Effector CD4-positive, alpha-beta T cell (primary cell): Measurements from ENCODE around the gene MCRIP2.

ENCODE experiments used
- DNase-seq: peaks from one replicate; pipeline ENCODE4 v3.0.0-alpha.2; 2020

MCRIP2 gene

DNA sequence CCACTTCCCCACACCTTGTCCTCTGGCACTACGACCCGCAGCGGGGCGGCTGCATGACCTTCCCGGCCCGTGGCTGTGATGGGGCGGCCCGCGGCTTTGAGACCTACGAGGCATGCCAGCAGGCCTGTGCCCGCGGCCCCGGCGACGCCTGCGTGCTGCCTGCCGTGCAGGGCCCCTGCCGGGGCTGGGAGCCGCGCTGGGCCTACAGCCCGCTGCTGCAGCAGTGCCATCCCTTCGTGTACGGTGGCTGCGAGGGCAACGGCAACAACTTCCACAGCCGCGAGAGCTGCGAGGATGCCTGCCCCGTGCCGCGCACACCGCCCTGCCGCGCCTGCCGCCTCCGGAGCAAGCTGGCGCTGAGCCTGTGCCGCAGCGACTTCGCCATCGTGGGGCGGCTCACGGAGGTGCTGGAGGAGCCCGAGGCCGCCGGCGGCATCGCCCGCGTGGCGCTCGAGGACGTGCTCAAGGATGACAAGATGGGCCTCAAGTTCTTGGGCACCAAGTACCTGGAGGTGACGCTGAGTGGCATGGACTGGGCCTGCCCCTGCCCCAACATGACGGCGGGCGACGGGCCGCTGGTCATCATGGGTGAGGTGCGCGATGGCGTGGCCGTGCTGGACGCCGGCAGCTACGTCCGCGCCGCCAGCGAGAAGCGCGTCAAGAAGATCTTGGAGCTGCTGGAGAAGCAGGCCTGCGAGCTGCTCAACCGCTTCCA, 8.1 kb upstream of the MCRIP2 start:
- DNase-seq = no peak

DNA sequence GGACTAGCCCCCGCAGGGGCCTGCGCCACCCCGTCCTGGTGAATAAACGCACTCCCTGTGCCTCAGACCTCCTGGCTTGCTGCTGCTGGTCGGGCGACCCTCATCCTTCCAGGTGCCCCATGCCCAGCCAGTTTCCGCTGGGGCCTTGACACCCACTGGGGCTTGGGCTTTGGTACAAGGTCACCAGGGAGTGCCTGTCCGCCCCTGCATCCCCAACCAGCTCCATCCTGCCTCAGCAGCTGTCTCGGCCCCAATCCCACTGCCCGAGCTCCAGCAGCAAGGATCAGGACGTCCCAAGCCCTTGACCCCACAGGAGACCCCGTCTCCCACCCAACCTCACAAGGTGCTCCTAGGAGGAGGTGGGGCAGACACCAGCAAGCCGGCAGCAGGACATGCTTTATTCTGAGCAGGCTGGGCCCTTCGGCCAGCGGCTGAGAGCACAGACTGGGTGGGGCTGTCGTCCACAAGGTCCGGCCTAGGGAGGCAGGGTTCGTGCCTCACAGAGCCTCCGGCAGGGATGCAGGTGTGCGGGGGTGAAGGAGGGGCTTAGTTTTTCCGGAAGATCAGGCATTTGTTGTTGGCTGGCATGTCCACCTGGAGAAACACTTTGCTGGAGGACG, 7.5 kb upstream of the MCRIP2 start:
- DNase-seq = no peak

DNA sequence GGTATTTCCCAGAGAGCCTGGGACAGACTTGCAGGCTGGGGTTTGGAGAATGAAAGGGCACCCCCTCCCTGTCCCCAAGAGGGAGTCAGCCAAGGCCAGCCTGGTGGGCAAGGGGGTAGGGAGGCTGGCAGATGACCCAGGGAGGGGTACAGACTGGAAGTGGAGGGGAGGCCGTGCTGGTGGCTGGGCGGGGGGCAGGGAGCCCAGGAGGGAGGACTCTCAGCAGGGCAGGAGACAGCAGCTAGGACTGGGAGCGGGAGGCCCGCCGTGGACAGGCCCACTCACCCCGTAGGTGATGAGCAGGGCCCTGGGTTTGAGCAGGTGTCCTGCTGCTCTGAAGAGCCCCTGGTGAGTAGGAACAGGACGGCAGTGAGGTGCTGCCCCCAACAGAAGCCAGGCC, 6.6 kb upstream of the MCRIP2 start:
- DNase-seq = no peak

DNA sequence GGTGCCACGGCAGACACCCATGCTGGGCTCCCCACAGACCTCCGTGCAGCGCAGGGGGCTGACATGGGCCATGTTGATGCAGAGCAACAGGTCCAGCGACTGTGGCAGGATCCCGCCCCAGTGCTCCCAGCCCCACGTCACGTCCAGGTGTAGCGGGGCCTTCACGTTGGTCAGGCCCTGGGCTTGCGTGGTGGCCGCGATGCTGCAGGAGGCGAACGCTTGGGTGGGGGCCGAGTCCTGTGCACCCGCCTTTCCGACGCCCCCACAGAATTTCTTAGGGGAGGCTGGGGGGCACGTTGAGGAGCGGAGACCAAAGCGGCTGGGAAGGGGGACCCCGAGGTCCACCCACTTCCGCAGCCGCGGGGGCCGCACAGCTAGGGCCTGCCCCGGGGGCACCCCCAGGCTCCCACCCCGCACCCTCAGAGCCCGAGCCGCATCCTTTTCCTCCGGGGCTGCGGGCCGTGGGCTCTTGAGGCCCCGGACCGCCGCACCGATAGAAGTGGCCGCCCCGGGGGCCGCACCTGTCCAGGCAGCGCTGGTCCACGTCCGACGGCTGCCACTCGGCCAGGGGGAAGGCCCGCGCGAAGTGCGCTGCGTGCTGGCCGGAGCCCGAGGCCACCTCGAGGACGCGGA, 5.9 kb upstream of the MCRIP2 start:
- no peak for DNase-seq

DNA sequence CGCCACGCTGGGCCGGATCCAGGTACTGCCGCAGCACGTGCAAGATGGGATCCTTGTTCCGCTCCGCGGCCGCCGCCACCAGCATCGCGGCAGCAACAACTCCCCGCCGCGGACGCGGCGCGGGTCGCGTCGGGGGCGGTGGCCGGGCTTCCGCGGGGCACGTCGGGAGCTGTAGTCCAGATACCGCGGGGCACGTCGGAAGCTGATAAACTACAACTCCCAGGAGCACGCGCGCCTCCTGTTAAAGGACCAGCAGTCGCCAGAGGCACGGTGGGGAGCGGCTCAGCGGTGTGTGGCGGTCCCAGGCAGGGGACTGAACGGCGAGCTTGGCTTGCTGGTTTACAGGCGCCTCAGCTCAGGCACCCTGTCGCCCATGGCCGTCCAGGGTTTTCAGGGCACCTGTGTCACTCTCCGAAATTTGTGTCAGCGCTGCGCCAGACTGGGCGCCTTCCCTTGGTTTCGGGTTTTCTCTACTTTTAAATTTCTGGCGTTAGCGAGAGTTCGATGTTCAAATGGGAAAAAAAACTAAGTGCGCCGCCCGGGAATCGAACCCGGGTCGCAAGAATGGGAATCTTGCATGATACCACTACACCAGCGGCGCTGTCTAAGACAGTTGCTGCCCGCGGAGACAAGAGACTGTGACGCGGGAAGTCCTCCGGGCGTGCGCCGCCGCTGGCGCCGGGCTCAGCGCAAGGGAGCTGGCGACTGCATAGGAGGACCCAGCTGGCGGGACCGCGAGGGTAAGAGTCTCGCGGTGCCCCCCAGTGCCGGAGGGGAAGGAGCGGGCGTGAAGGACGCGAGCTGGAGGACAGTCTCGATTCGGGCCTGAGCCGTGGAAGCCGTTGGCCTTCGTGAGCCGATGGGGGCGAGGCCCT, 5.2 kb upstream of the MCRIP2 start, which contains the start of gene METTL26:
METTL26 (minus strand) TSS at position 100 of the 875 bp plus-strand sequence; CDS start at position 85, 15 bp downstream.
- DNase-seq = peak; percentile 93

DNA sequence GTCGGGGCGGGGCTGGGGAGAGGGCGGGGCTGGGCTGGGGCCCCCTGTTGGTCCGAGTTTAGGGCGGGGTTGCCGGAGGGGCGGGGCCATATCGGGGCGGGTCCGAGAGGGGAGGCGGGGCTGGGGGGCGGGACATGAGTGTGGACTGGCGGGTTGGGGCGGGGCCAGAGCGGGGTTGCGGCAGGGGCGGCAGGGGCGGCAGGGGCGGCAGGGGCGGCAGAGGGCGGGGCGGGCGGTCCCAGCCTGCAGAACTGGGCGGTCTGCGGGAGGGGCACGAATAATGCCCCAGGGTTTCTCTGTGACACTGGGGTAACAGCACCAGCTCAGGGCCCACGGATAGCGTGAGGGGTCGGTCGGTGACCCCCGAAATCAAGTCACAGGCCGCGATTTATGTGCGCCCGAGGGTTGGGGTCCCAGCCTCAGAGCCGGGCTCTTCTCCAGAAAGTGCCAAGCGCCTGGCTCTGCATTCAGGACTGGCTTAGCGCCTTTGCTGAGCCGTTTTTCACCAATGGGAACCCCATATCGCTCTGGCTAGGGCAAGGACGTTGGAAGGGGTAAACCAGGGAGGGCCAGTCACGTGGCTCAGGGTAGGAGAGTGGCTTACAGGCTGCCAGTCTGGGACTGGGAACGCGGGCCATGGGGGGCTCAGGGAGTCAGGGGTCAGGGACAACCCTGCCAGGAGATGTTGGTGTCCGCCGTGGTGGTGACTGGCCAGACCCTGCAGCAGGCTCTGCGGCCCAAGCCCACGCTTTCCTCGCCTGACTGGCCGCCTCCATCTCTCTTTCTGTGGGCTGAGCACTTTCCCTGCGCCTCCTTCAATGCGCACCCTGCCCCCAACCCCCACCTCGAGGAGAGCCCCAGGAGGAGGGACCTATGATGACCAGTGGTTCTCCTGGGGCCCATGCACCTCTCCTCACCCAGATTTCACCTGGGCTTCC, 4.3 kb upstream of the MCRIP2 start:
- peak; percentile 79 for DNase-seq

DNA sequence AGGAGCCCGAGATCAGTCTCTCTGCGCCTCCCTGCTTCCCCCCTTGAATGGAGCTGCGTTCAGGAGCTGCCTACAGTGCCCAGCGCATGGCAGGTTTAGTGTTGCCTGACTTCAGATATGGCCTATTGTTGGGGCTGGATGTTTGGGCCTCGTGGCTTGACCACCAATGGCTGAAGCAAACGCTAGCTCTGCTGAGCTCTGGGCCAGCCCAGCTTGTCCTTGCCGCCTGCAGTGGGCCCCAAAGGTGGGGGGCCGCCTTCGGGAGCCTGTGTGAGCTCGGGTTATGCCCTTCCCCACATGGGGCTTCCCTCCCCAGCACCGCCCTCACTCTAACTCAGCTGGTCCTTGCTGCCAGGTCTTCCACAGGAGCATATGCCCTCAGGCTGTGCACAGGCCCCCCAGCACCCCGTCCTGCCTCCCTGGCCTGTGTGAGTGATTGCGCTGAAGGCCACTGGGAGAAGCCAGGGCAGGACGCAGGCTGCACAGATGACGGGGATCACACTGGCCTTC, 3.5 kb upstream of the MCRIP2 start:
- no peak for DNase-seq

DNA sequence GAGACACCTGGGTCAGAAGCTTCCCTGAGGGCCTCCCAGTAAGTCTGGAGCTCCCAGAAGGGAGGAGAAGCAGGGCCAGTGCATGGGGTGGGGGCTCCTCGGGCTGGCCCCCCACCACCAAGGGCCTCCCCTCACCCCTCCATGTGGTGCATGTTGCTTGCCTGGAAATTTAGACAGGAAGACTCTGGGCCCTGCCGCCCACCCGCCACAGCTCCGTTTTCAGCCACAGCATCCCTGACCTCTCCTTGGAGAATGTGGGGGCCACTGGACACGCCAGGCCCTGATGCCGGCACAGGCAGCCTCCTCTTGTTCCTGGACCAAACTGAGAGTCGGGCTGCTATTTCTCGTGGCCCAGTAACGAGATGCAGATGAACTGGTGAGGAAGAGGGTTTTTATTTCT, 2.8 kb upstream of the MCRIP2 start:
- DNase-seq = no peak

DNA sequence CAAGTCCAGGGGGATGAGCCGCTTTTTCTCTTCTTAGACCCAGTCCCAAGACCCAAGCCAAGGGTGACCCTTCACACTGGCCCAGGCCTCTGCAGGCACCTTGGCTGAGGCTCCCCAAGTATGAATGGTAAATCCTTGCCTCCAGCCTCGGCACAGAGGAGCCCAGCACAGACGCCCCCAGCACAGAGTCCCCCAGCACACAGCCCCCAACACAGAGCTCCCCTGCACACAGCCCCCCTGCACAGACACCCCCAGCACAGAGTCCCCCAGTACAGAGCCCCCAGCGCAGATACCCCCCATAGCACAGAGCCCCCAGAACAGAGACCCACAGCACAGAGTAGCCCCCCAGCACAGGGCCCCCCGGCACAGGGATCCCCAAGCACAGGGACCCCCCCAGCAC, 1.0 kb upstream of the MCRIP2 start:
- DNase-seq = no peak

DNA sequence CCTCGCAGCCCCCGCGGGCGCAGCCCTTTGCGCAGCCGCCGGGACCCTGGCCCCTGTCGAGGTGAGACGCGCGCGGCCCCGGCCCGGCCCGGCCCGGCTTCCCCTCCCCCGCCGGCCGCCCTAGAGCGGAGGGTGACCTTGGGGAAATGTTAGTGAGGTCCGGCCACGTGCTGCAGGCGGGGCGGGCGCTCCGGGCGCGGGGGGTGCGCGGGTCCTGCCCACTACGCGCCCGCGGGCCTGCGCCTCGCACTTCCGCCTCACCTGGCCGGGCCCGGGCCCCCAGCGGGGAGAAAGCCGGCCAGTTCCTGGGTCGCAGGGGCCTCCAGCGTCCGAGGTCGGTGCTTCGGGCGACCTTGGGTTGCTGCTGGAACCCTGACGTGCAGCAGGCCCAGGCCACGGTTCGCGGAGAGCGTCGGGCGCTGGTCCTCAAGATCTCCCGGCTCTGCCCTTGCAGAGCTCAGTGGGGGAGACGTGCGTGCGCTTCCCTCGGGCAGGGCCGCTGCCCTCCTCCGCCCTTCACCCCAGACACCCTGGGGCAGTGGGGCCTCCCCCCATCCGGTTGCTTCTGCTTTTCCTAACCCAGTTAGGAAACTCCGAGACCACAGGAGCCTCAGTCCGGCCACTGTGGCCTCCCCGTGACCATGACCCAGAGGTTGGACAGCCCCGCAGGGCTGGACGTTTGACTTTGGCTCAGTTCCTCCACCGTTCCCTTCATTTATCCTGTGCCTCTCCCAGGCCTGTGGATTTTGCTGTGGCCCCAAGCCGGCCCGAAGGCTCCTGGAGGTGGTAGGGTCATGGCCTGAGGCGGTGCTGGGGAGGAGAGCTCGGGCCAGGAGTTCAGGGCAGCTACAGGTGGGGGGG, 791 bp downstream of the MCRIP2 start:
- no peak for DNase-seq

DNA sequence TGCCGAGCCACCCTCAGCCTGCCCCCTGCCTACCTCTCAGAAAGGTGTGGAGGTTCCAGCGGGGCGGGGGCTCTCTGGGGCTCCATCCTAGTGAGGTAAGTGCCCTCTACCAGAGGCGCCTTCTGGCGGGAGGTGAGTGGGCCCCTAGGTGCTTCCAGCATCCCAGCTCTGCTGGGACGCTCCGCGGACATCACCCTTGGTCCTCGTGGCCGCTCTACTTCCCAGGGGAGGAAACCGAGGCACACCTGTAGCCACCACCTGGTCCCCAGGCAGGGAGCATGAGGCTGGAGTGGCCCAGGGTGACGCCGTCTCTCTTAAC, 1.4 kb downstream of the MCRIP2 start:
- no peak for DNase-seq

DNA sequence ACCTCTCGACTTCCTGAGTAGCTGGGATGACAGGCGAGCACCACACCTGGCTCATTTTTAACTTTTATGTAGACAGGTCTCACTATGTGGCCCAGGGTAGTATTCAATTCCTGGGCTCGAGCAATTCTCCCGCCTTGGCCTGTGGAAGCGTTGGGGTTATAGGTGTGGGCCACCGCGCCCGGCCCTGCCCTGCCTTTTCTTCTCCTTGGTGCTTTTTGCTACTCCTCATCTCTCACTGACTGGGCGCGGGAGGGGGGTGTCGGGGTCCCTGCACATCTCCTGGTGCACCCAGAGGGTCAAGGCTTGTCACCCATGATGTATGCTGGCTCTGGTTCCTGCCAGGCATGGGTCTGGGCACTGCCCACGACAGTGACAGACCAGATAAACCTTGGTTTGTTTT, 2.9 kb downstream of the MCRIP2 start:
- no peak for DNase-seq

DNA sequence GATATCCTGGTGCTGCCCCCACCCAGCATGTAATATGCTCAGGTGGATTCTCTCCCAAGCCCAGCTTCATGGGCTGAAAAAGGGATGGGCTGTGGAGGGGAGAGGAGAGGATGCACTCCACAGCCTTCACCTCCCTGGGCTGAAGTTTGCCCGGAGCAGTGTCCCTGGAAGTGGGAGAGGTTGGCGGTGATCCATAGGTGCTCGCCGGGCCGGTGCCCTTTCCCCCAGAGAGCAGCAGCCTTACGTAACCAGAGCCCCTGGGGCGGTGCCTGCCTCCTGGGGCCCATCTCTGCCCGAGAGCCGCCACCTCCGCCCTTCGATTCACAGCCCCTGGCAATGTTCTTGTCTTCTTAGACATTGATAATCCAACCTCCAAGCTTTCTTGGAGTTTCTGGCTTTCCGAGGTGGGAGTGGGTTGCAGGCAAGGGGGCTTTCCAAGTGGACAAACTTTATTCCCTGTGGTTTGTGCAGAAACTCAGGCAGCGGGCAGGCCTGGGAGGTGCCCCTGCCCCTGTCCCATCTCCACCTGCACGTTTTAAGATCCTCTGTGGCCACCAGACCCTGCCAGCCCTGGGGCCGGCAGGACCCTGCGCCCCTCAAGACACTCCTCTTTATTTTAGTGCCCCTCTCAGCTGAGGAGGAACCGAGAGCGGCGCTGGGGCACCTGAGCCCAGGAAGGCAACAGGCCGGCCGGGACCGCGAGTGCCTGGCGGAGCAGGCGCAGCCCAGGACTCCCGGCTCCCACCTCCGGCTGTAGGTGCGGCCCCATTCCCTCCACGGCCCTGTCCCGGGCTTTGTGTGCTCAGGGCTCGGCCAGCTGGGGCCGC, 4.4 kb downstream of the MCRIP2 start:
- DNase-seq = no peak

DNA sequence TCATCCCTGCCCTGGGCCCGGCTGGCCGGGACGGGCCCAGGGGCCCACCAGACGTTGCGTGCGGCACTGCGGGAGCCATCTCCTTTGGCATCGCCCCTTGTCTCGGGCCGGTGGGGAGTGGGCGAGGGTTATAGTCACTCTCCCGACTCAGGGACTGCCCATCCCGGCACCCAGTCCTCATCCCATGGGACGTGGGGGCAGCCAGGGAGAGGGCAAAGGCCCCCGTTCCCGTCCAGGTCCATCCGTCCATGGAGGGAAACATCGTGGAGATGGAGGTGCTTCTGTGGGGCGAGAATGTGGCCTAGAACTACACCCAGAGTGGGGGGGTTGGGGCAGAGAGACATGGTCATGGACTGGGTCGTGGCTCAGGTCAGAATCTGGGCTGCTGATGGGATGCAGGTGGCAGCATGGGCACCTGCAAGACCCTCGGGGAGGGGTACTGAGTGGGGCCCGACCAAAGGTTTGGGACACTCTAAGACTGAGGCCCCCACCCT, 5.1 kb downstream of the MCRIP2 start:
- DNase-seq = no peak

DNA sequence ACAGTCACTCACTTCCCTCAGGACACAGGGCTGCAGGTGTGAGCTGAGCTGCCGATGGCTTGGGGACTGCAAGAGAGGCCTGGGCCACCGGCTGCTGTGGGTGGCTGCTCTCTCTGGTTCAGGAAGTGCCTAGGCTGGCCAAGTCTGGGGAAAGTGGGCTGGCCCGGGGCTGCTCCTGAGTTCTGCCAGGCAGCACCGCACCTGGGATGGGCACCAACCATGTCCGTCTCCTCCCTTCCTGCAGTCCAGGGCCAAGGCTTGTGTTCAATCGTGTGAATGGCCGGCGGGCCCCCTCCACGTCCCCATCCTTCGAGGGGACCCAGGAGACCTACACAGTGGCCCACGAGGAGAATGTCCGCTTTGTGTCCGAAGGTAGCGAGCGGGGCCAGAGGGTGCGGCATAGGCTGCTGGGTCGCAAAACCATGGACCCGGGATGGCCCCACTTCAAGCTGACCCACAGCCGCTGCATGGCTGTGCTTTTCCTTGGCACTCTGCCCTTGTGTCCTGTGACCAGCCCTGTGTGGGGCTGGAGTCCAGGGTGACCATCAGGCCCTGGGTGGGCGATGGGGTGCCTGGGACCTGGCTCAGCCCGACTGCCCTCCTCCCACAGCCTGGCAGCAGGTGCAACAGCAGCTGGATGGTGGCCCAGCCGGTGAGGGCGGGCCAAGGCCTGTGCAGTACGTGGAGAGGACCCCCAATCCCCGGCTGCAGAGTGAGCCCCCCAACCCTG, 5.7 kb downstream of the MCRIP2 start:
- DNase-seq = no peak

DNA sequence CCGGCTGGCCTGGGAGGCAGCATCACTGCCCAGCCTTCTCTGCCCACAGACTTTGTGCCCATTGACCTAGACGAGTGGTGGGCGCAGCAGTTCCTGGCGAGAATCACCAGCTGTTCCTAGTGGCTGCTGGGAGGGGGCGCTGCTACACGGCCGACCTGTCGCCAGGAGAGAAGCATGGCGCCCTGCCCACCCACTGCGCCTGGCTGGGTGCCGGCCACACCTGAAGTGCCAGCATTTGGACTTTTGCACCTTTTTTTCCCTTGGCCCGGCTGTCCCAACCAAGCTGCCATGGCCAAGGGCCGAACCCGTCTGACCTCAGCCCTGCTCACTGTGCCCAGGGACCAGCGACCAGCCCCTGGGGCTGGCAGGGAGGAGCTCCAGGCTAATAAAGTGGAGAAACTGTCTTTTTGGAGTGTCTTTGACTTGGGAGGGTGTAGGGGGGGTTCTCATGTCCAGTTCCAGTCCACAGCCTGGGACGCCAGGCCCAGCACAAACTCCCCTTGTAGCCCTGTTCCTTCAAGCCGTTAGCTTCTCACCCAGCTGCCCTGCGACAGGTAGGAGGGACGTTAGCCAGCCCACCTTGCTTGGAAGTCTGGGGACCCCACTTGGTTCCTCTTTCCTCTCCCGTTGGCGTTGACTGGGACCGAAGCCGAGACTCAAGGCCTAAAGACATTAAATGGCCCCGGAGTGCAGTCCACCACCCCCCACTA, 6.6 kb downstream of the MCRIP2 start:
- DNase-seq = no peak

DNA sequence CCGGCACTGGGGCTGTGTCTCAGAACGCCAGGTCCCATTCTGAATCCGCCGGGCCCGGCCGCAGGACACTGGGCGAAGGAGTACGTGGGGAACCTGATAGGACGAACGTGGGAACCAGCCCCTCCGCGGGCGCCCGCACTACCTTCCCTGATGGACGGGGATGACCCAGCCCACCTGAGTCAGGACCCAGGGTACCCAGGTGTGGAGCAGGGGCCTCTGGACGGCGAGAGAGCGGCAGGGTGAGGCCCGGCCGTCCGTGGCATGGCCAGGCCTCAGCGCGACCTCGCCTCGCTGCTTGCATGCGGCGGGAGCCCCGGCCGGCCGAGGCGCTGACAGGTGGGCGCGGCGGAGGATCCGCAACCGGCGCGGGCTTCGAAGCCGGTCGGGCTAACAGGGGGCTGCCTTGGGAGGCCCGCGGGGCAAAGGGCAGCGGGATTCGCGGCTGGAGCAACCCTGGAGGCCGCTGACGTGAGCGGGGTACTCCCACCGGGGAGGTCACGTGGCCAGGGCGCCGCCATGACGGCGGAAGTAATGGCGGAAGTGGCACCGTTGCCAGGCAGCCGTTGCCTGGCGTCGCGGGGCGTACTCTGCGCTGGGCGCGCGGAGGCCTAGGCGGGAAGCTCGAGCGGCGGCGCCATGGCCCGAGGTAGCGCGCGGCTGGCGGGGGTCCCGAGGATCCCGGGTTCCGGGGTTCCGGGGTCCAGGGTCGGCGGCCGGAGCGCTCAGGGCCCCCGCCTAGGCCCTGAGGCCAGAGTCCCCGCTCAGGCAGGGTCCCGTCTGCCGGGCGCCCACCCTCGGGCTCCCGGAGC, 7.4 kb downstream of the MCRIP2 start, which contains the start of gene WDR90:
WDR90 (plus strand) TSS at position 585 of the 809 bp plus-strand sequence; CDS start at position 637, 52 bp downstream.
- peak; percentile 95 for DNase-seq
